ENCODE measurements around the gene TIGD4. TPM values are rescaled to one million over a fixed set of nuclear protein-coding genes. Genes with fewer than 3 reads are reported as not detected.

TIGD4 gene
- total and polyA plus RNA-seq, 2 of the 13 experiments (the other 11 are each of a cell fraction or from before 2014, with no cell fraction given): 0.15 to 0.62 TPM

GRCh38 chr4:152727784-152728183 lies 51.7 kb downstream of the TIGD4 start:
- no TSS peak for BruUV-seq (replicated peaks)
- Histone ChIP-seq H3K9ac (ENCODE audit: insufficient read depth, low read depth, low read length) (no peak overlapping the region), H3K4me1 (ENCODE audit: insufficient read depth, low read length) (no peaks in the 10 kb centered on the region), H3K27me3 (ENCODE audit: control insufficient read depth in 1 of 2, insufficient read depth in 2 of 2, low read length in 2 of 2) (no peaks in the 10 kb centered on the region), H3K27ac (ENCODE audit: extremely low read length, insufficient read depth, low read length) (no peak overlapping the region), H2AFZ (ENCODE audit: low read length) (no peak overlapping the region), H3K79me2 (ENCODE audit: insufficient read depth, low read length) (no peaks in the 10 kb centered on the region), H4K20me1 (ENCODE audit: insufficient read depth, low read length) (no peaks in the 10 kb centered on the region), H3K36me3 (replicated peaks in 1 of 2; ENCODE audit: control insufficient read depth in 1 of 2, insufficient read depth in 2 of 2, low read length in 2 of 2) (no peaks in the 10 kb centered on the region), H3K4me3 (replicated peaks in 1 of 3; ENCODE audit: insufficient read depth in 1 of 3, low read depth in 2 of 3, low read length in 3 of 3) (no peak overlapping the region), H3K4me2 (ENCODE audit: low read depth, low read length) (no peak overlapping the region), H3K9me3 (ENCODE audit: low read length) (no peaks in the 10 kb centered on the region)
- DNase-seq (ENCODE audit: low spot score): no peak
- no peak for TF ChIP-seq TAF1 (CRISPR knock-in tag; IDR thresholded peaks at IDR 0.05)
- TF ChIP-seq CTCF (CRISPR knock-in tag; IDR thresholded peaks at IDR 0.05): no peak
- no peak for TF ChIP-seq PHF8 (CRISPR knock-in tag; IDR thresholded peaks at IDR 0.05)
- no peak for TF ChIP-seq ZNF546 (CRISPR knock-in tag; conservative IDR thresholded peaks at IDR 0.05)
- TF ChIP-seq ZSCAN9 (CRISPR knock-in tag; IDR thresholded peaks at IDR 0.05; ENCODE audit: borderline replicate concordance): no peak
- no peak for ATAC-seq
- ChIA-PET CTCF (ENCODE audit: low intra/inter-chr PET ratio, low total read pairs) (no interaction called here), POLR2A (no interaction called here)
- FAIRE-seq: no peak
- in situ Hi-C loops (cut with HindIII; ENCODE audit: extremely low pct_ligation_motif_present, low pct_unique_long_range_greater_than_20kb): loop anchor here (10.0 kb wide), 1 partner anchor 273 kb away; no protein-coding TSS in a partner anchor
- intact Hi-C loops (cut with micrococcal nuclease; ENCODE audit: unreplicated experiment): no loop called here
- 24% methylated on average over 1 of the region's 1 CpG for WGBS (ENCODE audit: low lambda C conversion rate)

- Histone ChIP-seq H3K79me2 (ENCODE audit: insufficient read depth, low read length) (no peaks in the 10 kb centered on the region), H3K36me3 (replicated peaks in 1 of 2; ENCODE audit: control insufficient read depth in 1 of 2, insufficient read depth in 2 of 2, low read length in 2 of 2) (no peaks in the 10 kb centered on the region), H3K9ac (ENCODE audit: insufficient read depth, low read depth, low read length) (no peak overlapping the region), H3K27me3 (ENCODE audit: control insufficient read depth in 1 of 2, insufficient read depth in 2 of 2, low read length in 2 of 2) (no peaks in the 10 kb centered on the region), H4K20me1 (ENCODE audit: insufficient read depth, low read length) (no peaks in the 10 kb centered on the region), H3K4me1 (ENCODE audit: insufficient read depth, low read length) (peaks cover 13% of the 10 kb centered on the region), H3K4me3 (replicated peaks in 1 of 3; ENCODE audit: insufficient read depth in 1 of 3, low read depth in 2 of 3, low read length in 3 of 3) (no peak overlapping the region), H3K4me2 (ENCODE audit: low read depth, low read length) (no peak overlapping the region), H2AFZ (ENCODE audit: low read length) (no peak overlapping the region), H3K27ac (ENCODE audit: extremely low read length, insufficient read depth, low read length) (no peak overlapping the region), H3K9me3 (ENCODE audit: low read length) (no peaks in the 10 kb centered on the region)
- no peak for TF ChIP-seq FOXO4 (CRISPR knock-in tag; conservative IDR thresholded peaks at IDR 0.05)
- no peak for TF ChIP-seq TRIM24 (CRISPR knock-in tag; IDR thresholded peaks at IDR 0.05)
- TF ChIP-seq ZNF274 (CRISPR knock-in tag; IDR thresholded peaks at IDR 0.05): no peak
- TF ChIP-seq CEBPB (IDR thresholded peaks at IDR 0.05; ENCODE audit: borderline replicate concordance, low read depth, low read length): peak; percentile 53
- TF ChIP-seq IKZF4 (CRISPR knock-in tag; IDR thresholded peaks at IDR 0.05; ENCODE audit: borderline replicate concordance, low read depth, not compliant biosample characterization): no peak
- TF ChIP-seq NCOR1 (IDR thresholded peaks at IDR 0.05; ENCODE audit: borderline replicate concordance, low read length): no peak
- no peak for TF ChIP-seq HNRNPK (IDR thresholded peaks at IDR 0.05; ENCODE audit: low read depth, low read length, poor library complexity, severe bottlenecking)
- TF ChIP-seq RXRB (CRISPR knock-in tag; IDR thresholded peaks at IDR 0.05; ENCODE audit: borderline replicate concordance): no peak
- intact Hi-C loops (cut with micrococcal nuclease; ENCODE audit: unreplicated experiment): no loop called here
- in situ Hi-C loops (cut with HindIII; ENCODE audit: extremely low pct_ligation_motif_present, low pct_unique_long_range_greater_than_20kb): loop anchor here (10.0 kb wide), 1 partner anchor 270 kb away; no protein-coding TSS in a partner anchor
- DNase-seq (ENCODE audit: low spot score) (no peak), ATAC-seq (no peak), FAIRE-seq (no peak)
- ChIA-PET CTCF (ENCODE audit: low intra/inter-chr PET ratio, low total read pairs) (no interaction called here), POLR2A (no interaction called here)
- no TSS peak for BruUV-seq (replicated peaks)
- WGBS (ENCODE audit: low lambda C conversion rate): 45% methylated on average over 5 of the region's 5 CpGs
Measured at GRCh38 chr4:152724494-152724893, 55.0 kb downstream of the TIGD4 start.
